Measurements from ENCODE around the gene B3GNT4.

GRCh38 chr12:122183588-122183940, 19.9 kb upstream of the B3GNT4 start:
- TF ChIP-seq POLR2A (IDR thresholded peaks at IDR 0.05), result no peak
- TF ChIP-seq CTCF (IDR thresholded peaks at IDR 0.05), result no peak

Measured in breast epithelium (tissue), 3 donors.